ENCODE measurements around the gene PNMA3.
"Not testable (repeated sequence)": the region's sequence is repeated elsewhere in the genome, so short reads cannot be mapped to it uniquely, and the experiment has no call there.

DNA sequence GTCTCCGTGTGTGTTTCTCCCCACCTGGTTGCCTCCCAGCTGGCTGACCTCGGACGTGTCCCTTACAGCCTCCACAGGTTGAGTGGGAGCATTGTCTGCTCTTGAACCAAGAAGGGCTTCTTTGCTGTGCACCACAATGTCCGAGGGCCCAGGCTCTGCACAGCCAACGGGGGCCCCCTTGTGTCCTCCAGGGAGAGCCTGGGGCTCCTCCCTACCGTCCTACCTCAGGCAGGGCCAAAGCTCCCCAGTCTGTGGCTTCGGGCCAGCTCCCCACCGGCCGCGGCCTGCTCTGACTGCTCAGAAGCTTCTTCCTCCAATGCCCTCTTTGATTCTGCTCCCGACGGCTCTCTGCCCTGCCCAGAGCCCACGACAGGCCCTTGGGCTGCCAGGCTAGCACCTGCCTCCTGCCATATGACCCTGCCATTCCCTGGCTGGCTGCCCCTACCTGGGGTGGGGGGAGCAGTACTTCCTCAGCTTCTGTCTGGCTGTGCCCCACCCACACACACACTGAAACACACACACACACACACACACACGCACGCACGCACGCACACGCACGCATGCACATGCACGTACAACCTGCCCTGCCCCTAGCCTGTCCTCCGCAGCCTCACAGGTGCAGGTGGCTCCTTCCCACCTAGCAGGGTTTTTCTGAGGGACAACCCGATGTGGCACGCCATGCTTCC lies 27.1 kb downstream of the PNMA3 start:
- not testable (repeated sequence) for TF ChIP-seq POLR2A, POLR2AphosphoS5 (IDR thresholded peaks at IDR 0.05; ENCODE audit: low read depth, low read length)

Measured in GM12891 (cell line).